Fibroblast of villous mesenchyme (primary cell): Measurements from ENCODE around the gene ZNF780B. TPM values are rescaled to one million over a fixed set of nuclear protein-coding genes. Genes with fewer than 3 reads are reported as not detected.

Experiments used
- DNase-seq: peaks from one replicate; pipeline ENCODE4 v3.0.0-alpha.2; 2010; ENCODE audit warnings: low read depth
- H3K4me3 ChIP-seq: 2 replicates; pipeline ENCODE4 v1.5.1; 2011; ENCODE audit warnings: low read depth, mild to moderate bottlenecking, low read length
- CTCF ChIP-seq: IDR thresholded peaks from 2 replicates; pipeline ENCODE4 v1.5.1; 2012; ENCODE audit warnings: low read depth, mild to moderate bottlenecking, low read length; ENCODE audit not compliant: insufficient read depth
- total RNA-seq: library from RNA; depleted of rRNA; stranded (reverse); fragments of >200 nt; gene quantifications from 2 replicates; pipeline ENCODE4 v1.2.3, GENCODE V29; 2012

Gene ZNF780B
- total RNA-seq, 1 donor, result 13.4 TPM

- H3K4me3 ChIP-seq, result peak within 1 kb of the TSS; percentile 93
- TF ChIP-seq CTCF, result no peak
- DNase-seq, result peak; percentile 66
Measured at GRCh38 chr19:40090241-40091204, 34.5 kb upstream of the ZNF780B start, which contains the start of gene ZNF780A. TSS of gene ZNF780A (minus strand) at chr19:40090943. CDS start at chr19:40084753, 6,190 bp downstream.

- no peak for TF ChIP-seq CTCF
- DNase-seq, result peak; percentile 7
Measured at GRCh38 chr19:40089462-40089861, 33.4 kb upstream of the ZNF780B start.

GRCh38 chr19:40088299-40089047 lies 32.4 kb upstream of the ZNF780B start:
- H3K4me3 ChIP-seq, result no peak overlapping the region
- TF ChIP-seq CTCF, result no peak
- DNase-seq, result no peak

More at GRCh38 chr19:40089462-40089861, 33.4 kb upstream of the ZNF780B start:
- H3K4me3 ChIP-seq, result peak overlapping the region; percentile 93

- TF ChIP-seq CTCF, result no peak
- no peak overlapping the region for H3K4me3 ChIP-seq
- peak; percentile 17 for DNase-seq
Measured at GRCh38 chr19:40084948-40085347, 28.9 kb upstream of the ZNF780B start.

- H3K4me3 ChIP-seq, result no peak overlapping the region
- TF ChIP-seq CTCF, result no peak
- DNase-seq, result no peak
Measured at GRCh38 chr19:40081411-40081810, 25.4 kb upstream of the ZNF780B start.

GRCh38 chr19:40080289-40080688 lies 24.3 kb upstream of the ZNF780B start:
- TF ChIP-seq CTCF, result no peak
- H3K4me3 ChIP-seq, result no peak overlapping the region
- no peak for DNase-seq
